HG03095 (cell line): ENCODE data around the gene RPL29.
"Not testable (repeated sequence)": the region's sequence is repeated elsewhere in the genome, so short reads cannot be mapped to it uniquely, and the experiment has no call there.

Experiments
- ATAC-seq: cut with Tn5 transposase; IDR thresholded peaks from one replicate; pipeline ENCODE4 v1.9.1; 2021; ENCODE audit warnings: moderate library complexity; ENCODE audit not compliant: unreplicated experiment

The RPL29 gene

DNA sequence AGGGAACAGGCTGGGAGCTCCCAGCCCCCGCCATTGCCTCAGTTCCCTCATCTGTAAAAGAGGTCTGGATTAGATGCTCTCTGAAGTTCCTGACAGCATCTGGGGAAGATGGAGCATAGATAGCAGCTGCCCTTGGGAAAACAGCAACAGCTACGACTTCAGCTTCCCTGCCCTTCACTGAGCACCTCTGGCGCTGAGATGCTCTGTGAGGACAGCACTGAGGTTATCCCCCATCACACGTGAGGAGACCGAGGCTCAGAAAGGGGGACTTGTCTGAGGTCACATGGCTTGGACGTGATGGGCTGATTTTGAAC is 11.1 kb upstream of the RPL29 start:
- ATAC-seq, result no peak

- ATAC-seq, result no peak
Measured at GRCh38 chr3:52006017-52006819, 10.5 kb upstream of the RPL29 start.

DNA sequence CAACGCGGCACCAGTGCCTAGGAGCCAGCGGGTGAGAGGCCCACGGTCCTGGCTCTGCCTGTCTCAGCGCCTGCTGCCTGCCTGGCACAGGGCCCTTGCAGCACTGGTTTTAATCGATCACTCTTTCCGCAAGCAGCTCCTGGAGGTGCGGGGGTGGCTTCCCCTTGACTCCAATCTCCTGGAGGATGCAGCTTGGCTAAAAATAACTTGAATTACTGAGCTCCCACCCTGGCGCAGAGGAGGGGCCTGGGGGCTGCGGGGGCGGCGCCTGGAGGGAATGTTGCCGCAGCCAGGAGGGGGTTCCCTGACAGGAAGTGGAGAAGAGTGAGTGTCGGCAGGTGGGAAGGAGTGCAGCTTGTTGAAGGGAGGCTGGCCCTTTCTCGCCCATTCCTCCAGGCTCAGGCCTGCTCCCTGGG is 9.9 kb upstream of the RPL29 start:
- ATAC-seq, result no peak

DNA sequence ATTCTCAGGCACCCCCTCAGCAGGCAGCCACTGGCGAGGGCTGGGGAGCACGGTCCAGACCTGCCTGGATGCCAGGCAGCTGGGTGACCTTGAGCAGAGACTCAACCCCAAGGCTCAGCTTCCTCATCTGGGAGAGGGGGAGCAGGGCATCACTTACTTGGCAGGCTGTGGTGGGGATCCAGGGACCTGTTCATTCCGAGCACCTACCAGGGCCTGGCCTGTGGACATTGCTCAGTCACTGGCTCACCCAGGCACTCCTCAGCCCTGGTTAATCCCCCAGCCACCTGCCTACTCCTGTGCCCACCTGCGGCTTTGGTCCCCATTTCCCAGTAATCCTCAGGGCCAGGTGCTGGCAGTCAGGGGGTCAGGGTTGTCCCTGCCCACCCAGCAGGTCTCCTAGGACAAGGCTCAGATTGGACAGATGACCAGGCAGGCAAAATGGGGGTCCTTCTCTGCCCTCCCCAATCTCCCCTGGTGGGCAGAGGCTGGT is 9.3 kb upstream of the RPL29 start:
- no peak for ATAC-seq

DNA sequence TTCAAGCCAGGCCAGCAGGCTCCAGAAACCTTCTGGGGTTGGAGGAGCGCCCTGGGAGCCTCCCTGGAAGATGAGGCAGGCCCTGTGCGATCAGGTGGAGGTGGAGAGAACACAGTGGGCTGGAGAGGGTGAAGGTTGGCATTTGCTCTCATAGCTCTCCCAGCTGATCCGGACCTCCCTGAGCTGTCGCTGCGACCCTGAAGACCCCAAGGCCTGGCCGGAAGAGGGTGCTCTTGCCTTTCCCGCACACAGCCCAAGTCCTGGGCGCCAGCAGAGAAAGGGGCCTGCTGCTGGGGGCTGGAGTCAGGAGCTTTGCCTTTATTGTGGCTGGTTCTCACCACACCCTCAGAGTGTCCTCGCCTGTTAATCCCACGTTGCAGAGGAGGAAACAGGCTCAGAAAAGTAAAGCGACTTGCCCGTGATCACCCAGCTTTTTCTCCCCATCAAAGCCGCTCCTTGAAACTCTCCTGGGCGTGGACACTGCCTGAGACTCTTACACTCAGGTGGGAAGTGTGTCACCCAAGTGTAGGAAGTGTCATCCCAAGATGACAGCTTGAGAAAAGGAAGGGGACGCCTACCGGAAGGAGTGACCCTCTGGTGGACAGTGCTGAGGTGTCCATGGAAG is 8.6 kb upstream of the RPL29 start:
- ATAC-seq, result no peak

GRCh38 chr3:52002748-52003147 is 7.1 kb upstream of the RPL29 start:
- ATAC-seq, result no peak

DNA sequence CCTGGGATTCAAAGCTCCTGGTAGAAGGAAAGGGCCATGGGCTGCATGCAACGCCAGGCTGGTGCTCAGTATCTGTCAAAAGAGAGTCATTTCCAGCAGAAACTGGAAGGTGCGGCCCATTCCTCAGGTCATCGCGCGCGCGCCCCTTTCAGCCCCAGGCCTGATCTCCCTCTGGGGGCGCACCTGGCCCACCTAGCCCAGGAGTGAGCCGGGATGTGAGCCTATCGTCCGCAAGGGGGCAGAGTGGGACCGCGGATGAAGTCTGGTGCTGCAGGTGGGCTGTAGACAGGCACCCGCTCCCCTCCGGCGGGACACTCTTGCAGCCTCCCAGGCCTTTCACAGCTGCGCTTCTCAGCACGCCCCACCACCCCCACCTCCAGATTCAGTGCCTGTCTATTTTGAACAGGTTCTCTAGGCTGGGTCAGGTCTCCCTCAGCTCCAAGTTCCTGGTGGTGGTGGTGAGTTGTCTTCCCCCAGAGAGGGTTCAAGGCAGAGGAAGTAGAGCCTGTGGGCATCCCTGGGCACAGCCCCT is 5.8 kb upstream of the RPL29 start:
- ATAC-seq, result peak; percentile 78

GRCh38 chr3:51999846-52000245 is 4.2 kb upstream of the RPL29 start:
- ATAC-seq, result no peak

GRCh38 chr3:51998774-51999173 is 3.1 kb upstream of the RPL29 start:
- ATAC-seq, result no peak

- ATAC-seq, result no peak
Measured at GRCh38 chr3:51997935-51998596, 2.4 kb upstream of the RPL29 start.

DNA sequence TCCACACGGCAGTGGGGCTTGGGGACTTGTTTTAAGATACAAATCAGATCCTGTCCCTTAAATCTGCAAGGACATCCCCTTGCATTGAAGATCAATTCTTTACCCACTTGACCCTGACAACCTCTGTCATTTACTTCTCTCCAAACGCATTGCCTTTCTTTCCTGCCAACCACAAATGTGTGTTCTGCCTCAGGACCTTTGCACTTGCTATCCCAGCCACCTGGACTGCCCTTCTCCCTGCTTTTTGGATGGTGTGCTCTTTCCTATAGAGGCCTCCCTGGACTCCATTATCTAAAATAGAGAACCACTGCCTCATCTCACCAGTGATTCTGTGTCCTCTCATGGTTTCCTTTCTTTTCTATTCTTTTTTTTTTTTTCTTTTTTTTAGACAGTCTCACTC is 1.5 kb upstream of the RPL29 start:
- ATAC-seq, result no peak

DNA sequence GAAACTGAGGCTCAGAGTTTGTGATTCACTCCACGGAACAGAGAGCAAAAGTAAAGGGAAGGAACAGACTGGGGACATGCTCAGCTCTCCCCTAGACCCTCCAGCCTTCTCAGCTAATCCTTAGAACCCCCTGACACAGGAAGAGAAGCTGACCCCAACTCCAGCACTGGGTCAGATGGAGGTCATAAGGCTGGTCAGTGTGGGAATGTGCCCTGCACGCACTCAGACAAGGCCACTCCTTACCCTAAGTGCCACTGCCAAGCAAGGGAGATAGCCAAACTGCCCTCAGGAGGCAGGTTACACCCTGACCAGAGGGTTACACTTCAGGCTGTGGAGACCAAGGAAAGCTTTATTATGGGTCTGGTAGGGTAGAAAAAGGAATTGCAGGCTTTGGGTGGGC is 1.2 kb downstream of the RPL29 start:
- ATAC-seq, result no peak

DNA sequence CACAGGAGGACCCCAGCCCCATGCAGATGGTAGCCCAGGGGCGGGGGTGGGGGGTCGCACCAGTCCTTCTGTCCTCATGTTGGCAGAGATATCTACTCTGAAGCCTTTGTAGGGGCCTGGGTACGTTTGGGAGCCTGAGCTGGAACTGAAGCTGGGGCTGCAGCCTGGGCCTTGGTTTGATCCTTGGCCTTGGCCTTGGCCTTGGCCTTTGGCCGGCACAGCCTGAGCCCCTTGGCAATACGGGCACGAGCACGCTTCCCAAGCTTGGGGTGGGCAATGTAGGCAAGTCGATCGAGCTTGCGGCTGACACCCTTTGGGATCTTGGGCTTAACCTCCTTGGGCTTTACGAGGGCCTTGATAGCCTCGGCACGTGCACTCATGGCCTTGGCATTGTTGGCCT is 2.0 kb downstream of the RPL29 start:
- not testable (repeated sequence) for ATAC-seq

- no peak for ATAC-seq
Measured at GRCh38 chr3:51992017-51992682, 3.5 kb downstream of the RPL29 start.

GRCh38 chr3:51990501-51990971 is 5.2 kb downstream of the RPL29 start:
- ATAC-seq, result not testable (repeated sequence)

GRCh38 chr3:51988286-51989146 is 7.2 kb downstream of the RPL29 start:
- ATAC-seq, result no peak

DNA sequence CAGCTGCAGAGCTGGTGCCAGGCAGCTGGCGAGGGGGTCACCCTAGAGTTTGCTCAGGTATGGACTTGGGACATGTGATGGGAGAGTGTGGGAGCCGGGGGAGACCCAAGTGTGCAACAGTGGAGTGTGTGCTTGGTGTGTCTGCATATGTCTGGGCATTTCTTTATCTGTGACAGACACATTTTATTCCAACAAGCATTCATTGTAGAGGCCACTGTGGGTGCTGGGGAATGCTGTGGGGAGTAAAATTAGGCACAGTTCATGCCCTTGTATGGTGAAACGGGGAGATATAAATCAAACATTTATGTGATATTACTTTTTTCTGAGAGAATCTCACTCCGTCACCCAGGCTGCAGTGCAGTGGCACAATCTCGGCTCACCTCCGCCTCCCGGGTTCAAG is 8.1 kb downstream of the RPL29 start:
- no peak for ATAC-seq

DNA sequence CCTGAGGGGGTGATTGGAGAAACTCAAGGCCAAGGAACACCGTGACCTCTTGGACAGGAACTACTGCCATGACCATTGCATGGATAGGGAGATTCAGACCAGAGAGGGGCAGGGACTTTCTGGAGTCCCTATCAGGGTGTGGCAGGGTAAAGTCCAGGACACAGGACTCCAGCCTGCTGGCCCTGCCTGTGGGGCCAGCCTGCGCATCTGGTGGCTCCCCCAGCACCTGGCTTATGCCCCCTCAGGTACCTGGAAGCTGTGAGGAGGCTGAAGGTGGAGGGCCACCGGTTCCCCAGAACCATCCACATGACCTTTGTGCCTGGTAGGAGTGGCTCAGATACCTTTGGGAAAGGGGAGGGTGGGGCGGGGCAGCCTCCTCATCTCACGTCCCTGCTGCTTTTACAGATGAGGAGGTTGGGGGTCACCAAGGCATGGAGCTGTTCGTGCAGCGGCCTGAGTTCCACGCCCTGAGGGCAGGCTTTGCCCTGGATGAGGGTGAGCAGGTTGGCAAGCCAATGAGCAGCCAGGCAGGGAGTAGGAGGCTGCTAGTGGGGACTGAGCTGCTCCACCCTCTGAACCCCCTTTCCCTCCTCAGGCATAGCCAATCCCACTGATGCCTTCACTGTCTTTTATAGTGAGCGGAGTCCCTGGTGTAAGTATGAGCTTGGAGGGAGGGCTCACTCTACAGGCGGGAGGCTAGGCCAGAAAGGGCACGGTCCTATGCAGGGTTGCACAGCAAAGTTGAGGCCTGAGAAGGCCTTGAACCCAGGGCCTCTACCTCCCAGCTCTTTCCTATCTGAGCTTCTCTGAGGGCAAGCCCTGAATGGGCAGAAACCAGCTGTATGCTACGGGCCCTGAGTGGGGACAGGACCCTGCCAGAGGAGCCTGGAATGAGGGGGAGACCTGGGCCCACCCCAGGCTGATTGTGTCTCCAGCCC is 9.4 kb downstream of the RPL29 start:
- ATAC-seq, result no peak

DNA sequence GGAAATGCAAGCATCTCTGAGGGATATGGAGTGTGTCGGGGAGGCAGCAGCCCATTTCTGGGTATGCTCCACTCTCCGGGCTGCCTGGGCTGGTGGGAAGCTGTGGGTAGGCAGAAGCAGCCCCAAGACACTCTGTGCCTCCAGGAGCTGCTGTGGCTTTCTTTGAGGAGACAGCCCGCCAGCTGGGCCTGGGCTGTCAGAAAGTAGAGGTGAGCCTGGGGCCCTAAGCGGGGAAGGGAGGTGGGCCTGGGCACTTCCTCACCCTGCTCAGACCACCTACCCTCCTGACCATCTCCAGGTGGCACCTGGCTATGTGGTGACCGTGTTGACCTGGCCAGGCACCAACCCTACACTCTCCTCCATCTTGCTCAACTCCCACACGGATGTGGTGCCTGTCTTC is 10.6 kb downstream of the RPL29 start:
- ATAC-seq, result no peak
